NCI-H82 treated with DMSO at 0.1 percent for 48 hours (cell line): ENCODE measurements around the gene MYEF2.

ENCODE experiments used
- DNase-seq: peaks from one replicate; lab custom pipeline; 2025; ENCODE audit not compliant: unreplicated experiment; lab: John Stamatoyannopoulos, UW

Gene MYEF2

DNA sequence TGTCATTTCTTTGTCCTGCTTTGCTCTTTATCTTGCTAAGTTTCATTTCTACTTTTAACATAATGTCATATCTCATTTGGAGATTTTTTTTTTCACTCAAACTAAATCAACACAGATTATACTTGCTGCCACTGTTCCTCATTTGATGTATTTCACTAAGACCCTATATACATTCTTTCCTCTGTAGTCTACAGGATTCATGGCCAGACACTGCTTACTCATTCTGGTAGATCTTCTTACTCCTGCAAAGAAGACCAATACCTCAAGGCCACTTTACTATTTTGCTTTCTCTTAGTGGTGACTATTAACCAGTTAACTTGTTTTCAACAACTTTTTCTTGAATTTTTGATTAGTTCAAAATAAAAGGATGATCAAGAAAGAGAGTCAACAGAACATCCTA is 30.7 kb downstream of the MYEF2 start:
- DNase-seq, result no peak

GRCh38 chr15:48145923-48146322 is 32.2 kb downstream of the MYEF2 start:
- DNase-seq, result no peak

GRCh38 chr15:48144889-48145288 is 33.2 kb downstream of the MYEF2 start:
- no peak for DNase-seq

DNA sequence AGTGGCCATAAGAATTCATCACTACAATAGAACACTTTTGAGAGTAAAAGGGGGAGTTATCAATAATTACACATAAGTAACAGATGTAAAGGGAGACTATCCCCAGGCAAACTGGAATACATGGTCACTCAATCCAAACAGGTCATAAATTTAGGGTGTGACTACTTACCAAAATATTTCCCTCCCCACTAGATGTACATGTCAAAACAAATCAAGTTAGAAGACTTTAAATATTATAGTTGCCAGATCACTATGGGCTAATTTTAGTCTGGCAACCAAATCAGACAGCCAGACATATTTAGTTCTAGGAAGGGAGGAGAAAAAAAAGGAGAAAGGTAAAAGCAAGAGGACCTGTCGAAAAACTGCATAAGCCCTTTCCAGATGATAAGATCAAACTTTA is 34.2 kb downstream of the MYEF2 start:
- DNase-seq, result no peak

GRCh38 chr15:48132874-48133273 is 45.2 kb downstream of the MYEF2 start:
- DNase-seq, result no peak

GRCh38 chr15:48131324-48131723 is 46.8 kb downstream of the MYEF2 start:
- DNase-seq, result no peak

GRCh38 chr15:48126667-48127355 is 51.3 kb downstream of the MYEF2 start:
- DNase-seq, result no peak

DNA sequence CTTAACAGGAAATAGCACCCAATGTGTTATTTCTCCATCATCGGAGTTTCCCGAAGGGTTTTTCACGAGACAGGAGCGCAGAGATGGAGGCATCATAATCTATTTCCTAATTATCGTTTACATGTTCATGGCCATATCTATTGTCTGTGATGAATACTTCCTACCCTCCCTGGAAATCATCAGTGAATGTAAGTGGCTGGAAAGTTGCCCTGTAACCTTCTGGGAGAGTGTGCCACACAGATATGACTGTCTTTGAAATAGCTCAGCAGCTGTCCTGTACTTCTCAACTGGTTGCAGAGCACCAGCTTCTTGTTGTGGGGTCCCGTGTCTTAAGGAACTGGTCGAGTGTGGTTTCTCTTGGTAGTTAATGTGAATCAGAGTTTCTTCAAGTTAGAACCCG is 56.2 kb downstream of the MYEF2 start:
- no peak for DNase-seq

DNA sequence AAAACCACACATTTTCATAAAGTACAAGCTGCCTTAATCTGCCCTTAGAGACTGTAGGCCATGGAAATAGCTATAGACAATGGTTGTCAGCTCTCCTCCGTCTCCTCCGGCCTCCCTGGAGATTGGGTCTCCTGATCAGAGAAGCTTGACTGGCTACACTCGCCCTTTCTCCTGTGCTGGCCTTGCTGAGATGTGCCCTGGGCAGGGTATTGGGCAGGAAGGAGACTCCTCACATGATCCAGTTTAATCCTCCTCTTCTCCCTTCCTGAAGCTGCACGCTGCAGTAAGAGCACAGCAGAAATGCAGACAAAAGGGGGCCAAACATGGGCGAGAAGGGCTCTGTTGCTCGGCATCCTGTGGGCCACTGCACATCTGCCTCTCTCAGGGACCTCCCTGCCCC is 57.4 kb downstream of the MYEF2 start, which contains the start of gene SLC24A5:
Gene SLC24A5, plus strand, starts transcription at position 246 of the 400 bp plus-strand sequence. Its CDS starts 55 bp downstream, at position 301.
- no peak for DNase-seq

GRCh38 chr15:48119277-48119676 is 58.8 kb downstream of the MYEF2 start:
- no peak for DNase-seq

DNA sequence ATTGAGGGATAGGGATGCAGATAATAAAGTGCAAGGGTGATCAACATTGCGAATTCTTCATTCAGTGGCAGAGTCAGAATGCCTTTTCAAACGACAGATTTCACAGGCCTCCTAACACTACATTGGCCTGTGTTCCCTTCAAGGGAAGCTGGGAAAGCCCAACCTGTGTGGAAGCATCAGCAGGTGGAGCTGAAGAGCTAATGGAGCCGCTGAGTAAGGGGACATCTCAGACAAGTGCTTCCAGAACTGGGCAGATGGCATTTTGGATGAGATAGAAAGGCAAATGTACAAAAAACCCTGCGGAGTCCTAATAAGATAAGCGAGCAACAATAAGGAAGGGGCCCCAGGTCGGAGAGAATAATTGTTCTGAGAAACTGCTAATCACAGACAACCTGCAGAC is 65.9 kb downstream of the MYEF2 start:
- peak; percentile 92 for DNase-seq

DNA sequence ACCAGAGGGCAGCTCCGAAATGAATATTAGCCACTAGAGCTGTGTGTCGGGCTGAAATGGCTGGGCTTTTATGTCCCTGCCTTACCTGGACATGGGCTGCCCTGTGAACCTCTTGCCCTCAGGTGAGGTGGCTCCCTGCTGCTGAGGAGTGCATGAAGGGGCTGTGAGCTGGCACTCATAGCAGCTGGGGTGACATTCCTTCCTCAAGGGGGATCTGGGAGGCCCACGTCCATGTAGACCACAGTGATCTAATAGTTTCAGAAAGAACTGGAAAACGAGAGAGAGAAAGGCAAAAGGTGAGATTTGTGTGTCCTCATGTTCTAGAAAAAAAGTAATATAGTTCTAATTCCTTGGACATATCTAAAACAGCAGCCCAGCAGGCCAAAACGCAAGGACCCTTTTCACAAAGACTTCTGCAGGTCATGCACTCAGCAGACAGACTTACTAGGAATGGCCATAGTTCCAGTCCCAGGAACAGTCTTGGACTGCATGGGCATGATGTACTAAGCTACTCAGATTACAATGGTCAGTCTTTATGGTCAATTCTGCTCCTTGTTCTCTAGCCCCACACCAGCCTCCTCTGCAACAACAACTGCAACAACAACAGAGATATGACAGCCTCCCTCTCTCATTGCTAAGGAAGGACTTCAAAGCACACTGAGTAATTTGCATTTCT is 68.1 kb downstream of the MYEF2 start:
- no peak for DNase-seq

DNA sequence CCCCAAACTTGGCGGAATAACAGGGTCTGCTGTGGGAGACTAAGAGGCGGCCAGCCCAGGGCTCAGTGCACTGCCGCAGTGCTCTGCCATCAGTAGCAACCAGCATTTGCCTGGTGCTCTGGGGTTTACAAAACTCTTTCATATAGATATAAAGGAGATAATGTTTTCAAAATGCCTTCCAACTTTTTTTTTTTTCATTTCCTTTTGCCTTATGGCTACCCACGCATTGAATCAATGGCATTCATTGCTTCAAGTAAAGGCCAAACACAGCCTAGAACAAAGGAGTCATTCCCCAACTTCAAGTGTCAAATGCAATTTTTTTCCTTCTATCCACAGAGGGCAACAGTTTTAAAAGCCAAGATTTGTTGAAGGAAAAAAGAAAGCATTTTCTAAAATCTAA is 68.9 kb downstream of the MYEF2 start:
- no peak for DNase-seq

- no peak for DNase-seq
These were observed 72.2 kb downstream of the MYEF2 start for GRCh38 chr15:48105936-48106335.

- DNase-seq, result no peak
These were observed 74.4 kb downstream of the MYEF2 start for GRCh38 chr15:48103647-48104046.

DNA sequence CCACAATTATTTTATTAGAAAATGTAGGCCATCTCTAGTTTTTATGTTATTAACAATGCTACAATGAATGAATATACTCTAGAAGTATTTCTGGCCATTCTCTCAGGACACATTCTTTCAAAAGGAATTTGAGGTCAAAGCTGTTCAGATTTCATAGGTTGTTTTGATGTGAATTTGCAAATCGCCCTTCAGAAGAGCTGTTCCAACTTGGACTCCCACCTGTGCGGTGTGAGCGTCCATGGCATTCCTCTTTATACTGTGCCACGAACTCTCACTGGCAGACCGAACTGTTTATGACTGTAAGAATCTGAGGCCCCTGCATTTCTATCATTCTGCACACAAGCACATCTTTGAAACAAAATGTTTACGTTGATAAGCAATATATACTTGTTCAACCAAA is 75.9 kb downstream of the MYEF2 start:
- no peak for DNase-seq

- no peak for DNase-seq
These were observed 76.6 kb downstream of the MYEF2 start for GRCh38 chr15:48101376-48101961.

GRCh38 chr15:48097264-48097663 is 80.8 kb downstream of the MYEF2 start:
- no peak for DNase-seq

DNA sequence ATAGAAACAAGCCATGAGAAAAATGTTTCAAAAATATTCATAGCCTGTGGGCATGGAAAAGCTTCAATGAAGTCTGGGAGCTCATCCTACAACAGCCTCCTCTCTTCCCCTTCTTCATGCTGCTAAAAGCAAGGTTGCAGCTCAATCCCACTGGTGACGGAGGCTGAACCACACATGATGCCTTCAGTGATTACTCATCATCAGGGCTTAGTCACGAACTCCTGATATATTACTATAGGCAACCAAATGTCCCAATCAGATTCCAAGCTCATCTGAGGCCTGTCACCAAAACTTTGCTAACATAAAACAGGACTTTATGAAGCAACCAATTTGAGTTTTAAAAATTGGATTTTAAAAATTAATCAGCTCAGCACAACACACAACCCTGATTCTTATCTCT is 81.3 kb downstream of the MYEF2 start:
- no peak for DNase-seq

DNA sequence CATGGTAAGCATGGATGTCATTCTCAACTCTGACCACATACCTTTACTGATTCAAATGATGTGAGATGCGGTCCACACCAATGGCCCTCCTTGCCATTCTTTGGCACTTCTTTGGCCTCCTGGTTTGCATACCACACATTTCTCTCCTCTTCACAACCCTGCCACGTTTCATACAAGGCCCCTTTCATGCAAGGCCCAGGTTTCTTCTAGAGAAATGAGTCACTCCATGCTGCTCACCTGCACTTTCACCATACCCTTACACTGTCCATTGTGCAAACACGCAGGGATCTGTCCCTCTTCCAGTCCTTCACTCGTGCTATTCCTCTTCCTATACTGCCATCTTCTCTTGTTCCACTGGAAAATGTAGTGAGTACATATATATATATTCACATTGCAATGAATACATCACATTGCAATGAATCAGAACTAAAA is 81.7 kb downstream of the MYEF2 start:
- no peak for DNase-seq

DNA sequence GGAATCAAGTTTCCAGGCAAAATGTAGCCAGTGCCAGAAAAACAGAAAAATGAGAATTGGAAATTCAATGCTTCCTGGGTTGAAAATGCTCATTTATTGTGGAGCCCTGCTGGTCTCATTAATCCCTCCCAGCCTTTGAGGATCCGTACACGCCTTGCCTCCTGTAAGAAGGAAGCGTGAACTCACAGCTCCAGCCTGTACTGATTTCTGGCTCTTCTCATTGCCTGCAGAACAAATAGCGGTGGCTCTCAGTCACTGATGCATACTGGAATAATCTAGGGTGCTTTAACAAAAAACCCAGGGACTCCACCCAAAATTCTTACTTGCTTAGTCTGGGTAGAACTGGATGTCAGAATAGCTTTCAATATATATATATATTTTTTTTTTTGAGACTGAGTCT is 86.6 kb downstream of the MYEF2 start:
- peak; percentile 12 for DNase-seq

DNA sequence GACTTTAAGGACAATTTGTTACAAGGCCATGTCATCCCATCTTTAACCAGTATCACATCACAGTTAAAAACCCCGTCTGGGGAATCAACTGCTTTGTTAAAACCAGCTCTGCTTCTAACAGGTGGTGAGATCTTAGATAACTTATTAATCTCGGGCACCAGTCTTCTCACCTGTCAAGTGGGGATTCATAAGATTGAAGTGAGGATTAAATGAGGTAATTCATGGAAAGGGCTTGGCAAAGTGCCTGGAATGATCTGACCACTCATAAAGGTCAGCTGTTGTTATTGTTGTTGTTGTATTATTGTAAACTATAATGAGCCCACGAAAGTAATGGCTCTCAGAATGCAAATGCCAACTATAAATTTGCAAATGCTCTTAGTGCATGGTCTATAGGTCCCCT is 87.4 kb downstream of the MYEF2 start:
- peak; percentile 95 for DNase-seq
